Measurements from ENCODE around the gene ANKRD10.

ANKRD10 gene

DNA sequence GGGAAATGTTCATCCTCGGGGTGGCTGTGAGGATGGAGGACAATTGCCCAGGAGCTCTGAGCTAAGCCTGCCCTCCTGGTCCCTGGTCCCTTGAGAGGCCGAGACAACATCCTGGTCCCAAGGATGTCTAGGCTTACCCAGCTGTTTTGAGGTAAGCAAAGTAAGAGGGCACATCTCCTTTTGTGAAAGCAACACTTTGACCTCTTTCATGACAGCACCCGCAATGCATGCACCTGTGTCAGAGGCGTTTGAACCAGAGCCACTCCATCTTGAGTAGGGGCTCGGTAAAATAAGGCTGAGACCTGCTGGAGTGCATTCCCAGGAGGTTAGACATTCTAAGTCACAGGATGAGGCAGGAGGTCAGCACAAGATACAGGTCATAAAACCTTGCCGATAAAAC is 43.1 kb upstream of the ANKRD10 start:
- no peak for TF ChIP-seq FOXM1 (IDR thresholded peaks at IDR 0.05; ENCODE audit: borderline replicate concordance, low read depth)
- no peak for TF ChIP-seq CEBPB (IDR thresholded peaks at IDR 0.05)
- no peak for TF ChIP-seq TAF1 (IDR thresholded peaks at IDR 0.05; ENCODE audit: low read depth)

DNA sequence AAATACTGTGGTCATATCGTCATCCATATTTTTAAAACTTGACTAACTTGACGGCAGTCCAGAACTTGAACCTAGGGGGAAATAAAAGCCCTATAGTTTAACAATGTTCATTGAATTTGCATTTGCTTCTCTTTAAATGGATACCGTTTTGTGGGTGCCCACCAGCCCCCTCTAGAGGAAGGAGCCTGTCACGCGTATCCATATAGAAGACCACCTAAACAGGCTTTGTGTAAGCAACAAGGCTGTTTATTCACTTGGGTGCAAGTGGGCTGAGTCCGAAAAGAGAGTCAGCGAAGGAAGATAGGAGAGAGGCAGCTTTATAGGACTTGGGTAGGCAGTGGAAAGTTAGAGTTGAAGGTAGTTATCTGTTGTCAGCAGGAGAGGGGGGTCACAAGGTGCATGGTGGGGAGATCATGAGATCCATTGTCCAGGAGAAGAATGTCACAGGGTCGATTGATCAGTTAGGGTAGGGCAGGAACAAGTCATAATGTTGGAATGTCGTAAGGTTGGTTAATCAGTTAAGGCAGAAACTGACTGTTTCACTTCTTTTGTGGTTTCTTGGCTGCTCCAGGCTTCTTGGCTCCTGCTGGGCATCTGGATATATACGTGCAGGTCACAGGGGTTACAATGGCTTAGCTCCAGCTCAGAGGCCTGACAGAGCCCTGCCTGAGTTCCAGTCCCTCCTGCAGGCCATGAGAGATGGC is 42.5 kb upstream of the ANKRD10 start:
- TF ChIP-seq TEAD4 (IDR thresholded peaks at IDR 0.05) (peak; percentile 49), ZBTB7A (IDR thresholded peaks at IDR 0.05; ENCODE audit: low read depth) (no peak), CREB1 (IDR thresholded peaks at IDR 0.05; ENCODE audit: low read depth) (no peak), YY1 (IDR thresholded peaks at IDR 0.05; ENCODE audit: low read depth) (no peak), NFIC (IDR thresholded peaks at IDR 0.05) (no peak), CEBPB (IDR thresholded peaks at IDR 0.05) (no peak), RAD21 (IDR thresholded peaks at IDR 0.05; ENCODE audit: low read depth) (no peak), EP300 (IDR thresholded peaks at IDR 0.05; ENCODE audit: borderline replicate concordance) (peak; percentile 69; the same call in 1 of the 2 replicates), EGR1 (IDR thresholded peaks at IDR 0.05) (no peak), FOXM1 (IDR thresholded peaks at IDR 0.05; ENCODE audit: borderline replicate concordance, low read depth) (no peak), TAF1 (IDR thresholded peaks at IDR 0.05; ENCODE audit: low read depth) (no peak), TCF12 (IDR thresholded peaks at IDR 0.05; ENCODE audit: low read depth) (0 out of 2 replicates have a peak, but pooled peaks have one; percentile 28)
- TF ChIP-seq, protein P1, sequence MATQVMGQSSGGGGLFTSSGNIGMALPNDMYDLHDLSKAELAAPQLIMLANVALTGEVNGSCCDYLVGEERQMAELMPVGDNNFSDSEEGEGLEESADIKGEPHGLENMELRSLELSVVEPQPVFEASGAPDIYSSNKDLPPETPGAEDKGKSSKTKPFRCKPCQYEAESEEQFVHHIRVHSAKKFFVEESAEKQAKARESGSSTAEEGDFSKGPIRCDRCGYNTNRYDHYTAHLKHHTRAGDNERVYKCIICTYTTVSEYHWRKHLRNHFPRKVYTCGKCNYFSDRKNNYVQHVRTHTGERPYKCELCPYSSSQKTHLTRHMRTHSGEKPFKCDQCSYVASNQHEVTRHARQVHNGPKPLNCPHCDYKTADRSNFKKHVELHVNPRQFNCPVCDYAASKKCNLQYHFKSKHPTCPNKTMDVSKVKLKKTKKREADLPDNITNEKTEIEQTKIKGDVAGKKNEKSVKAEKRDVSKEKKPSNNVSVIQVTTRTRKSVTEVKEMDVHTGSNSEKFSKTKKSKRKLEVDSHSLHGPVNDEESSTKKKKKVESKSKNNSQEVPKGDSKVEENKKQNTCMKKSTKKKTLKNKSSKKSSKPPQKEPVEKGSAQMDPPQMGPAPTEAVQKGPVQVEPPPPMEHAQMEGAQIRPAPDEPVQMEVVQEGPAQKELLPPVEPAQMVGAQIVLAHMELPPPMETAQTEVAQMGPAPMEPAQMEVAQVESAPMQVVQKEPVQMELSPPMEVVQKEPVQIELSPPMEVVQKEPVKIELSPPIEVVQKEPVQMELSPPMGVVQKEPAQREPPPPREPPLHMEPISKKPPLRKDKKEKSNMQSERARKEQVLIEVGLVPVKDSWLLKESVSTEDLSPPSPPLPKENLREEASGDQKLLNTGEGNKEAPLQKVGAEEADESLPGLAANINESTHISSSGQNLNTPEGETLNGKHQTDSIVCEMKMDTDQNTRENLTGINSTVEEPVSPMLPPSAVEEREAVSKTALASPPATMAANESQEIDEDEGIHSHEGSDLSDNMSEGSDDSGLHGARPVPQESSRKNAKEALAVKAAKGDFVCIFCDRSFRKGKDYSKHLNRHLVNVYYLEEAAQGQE (IDR thresholded peaks at IDR 0.05; ENCODE audit: low read depth) = no peak
- TF ChIP-seq, protein P2, sequence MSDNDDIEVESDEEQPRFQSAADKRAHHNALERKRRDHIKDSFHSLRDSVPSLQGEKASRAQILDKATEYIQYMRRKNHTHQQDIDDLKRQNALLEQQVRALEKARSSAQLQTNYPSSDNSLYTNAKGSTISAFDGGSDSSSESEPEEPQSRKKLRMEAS (IDR thresholded peaks at IDR 0.05) = no peak
- TF ChIP-seq, protein P3, sequence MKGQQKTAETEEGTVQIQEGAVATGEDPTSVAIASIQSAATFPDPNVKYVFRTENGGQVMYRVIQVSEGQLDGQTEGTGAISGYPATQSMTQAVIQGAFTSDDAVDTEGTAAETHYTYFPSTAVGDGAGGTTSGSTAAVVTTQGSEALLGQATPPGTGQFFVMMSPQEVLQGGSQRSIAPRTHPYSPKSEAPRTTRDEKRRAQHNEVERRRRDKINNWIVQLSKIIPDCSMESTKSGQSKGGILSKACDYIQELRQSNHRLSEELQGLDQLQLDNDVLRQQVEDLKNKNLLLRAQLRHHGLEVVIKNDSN (IDR thresholded peaks at IDR 0.05) = peak; percentile 31; the same call in 1 of the 2 replicates

DNA sequence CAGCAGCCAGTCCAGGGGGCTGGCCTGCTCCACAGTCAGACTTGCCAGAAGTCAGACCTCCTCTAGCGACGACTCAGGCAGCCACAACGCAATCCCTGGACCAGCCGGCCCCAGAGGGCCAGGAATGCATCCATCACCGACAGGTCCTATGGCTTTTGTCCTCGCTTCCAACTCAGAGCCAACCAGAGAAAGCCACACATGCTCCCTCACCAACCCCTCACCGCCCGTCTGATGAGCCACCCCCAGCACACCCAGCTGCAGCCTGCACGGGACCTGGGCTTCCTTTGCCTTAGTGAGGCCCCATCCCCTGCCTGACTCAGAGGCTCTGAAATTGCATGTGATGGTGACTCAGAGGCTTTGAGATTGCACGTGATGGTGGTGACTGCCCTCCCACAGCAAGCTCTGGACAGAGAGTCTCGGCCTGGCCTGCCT is 40.2 kb upstream of the ANKRD10 start:
- TF ChIP-seq, protein P3 (IDR thresholded peaks at IDR 0.05) = peak; percentile 48

DNA sequence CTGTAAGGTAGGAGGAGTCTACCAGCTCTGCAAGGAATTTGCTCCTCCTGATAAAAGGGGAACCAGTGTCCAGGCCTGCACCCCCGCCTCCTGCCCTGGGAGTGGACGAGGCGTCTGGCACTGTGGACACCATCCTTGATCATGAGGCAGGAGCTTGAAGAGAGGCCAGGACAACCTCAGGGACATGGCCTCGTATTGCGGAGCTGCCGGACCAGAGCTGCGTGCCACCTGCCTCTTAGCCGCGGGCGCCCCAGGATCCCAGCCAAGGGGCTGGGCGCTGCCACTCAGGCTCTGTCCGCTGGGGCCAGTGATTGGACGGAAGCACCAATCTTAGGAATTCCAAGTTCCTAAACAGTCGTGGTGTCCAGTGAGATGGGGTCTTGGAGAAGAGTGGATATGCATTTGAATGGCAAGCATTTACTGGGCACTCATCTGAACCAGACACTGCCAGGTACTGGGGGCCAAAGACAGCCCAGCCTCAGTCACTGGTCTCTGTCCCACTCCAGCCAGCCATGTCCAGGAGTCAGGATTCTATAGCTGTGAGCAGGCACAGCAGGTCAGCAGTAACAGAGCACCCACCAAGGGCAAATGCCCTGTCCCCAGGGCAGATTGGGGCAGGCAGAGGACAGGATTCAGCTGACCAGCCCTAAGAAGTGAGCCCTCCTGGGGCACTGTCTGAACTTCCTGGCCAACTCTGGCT is 39.1 kb upstream of the ANKRD10 start:
- TF ChIP-seq ZBTB7A (IDR thresholded peaks at IDR 0.05; ENCODE audit: low read depth) (no peak), FOXM1 (IDR thresholded peaks at IDR 0.05; ENCODE audit: borderline replicate concordance, low read depth) (no peak), EGR1 (IDR thresholded peaks at IDR 0.05) (no peak), NFIC (IDR thresholded peaks at IDR 0.05) (no peak), CREB1 (IDR thresholded peaks at IDR 0.05; ENCODE audit: low read depth) (no peak), YY1 (IDR thresholded peaks at IDR 0.05; ENCODE audit: low read depth) (no peak), RAD21 (IDR thresholded peaks at IDR 0.05; ENCODE audit: low read depth) (no peak), TCF12 (IDR thresholded peaks at IDR 0.05; ENCODE audit: low read depth) (no peak), TEAD4 (IDR thresholded peaks at IDR 0.05) (no peak), EP300 (IDR thresholded peaks at IDR 0.05; ENCODE audit: borderline replicate concordance) (no peak), CEBPB (IDR thresholded peaks at IDR 0.05) (no peak)
- TF ChIP-seq, protein P3 (IDR thresholded peaks at IDR 0.05) = no peak
- TF ChIP-seq, protein P1 (IDR thresholded peaks at IDR 0.05; ENCODE audit: low read depth) = no peak

DNA sequence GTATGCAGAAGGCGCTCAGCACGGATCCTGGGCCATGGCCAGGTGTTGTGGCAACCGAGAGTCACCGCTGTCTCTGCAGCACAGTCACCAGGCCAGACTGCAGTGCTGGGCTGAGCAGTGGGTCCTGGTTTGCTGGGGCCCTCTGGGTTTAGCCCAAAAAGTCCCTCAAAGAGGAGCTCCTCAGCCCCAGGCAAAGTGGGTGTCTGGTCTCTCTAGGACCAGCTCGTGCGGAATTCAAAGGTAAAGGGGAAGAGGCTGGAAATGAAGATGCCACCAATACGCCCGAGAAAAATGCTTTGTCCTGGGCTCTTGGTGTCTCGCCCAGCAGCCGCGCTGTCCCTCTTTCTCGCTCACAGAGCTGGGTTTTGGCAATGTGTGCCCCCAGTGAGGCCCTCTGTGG is 38.5 kb upstream of the ANKRD10 start:
- no peak for TF ChIP-seq EGR1 (IDR thresholded peaks at IDR 0.05)
- no peak for TF ChIP-seq TEAD4 (IDR thresholded peaks at IDR 0.05)
- TF ChIP-seq, protein P2 (IDR thresholded peaks at IDR 0.05) = no peak
- no peak for TF ChIP-seq NFIC (IDR thresholded peaks at IDR 0.05)
- TF ChIP-seq CEBPB (IDR thresholded peaks at IDR 0.05) = no peak
- TF ChIP-seq FOXM1 (IDR thresholded peaks at IDR 0.05; ENCODE audit: borderline replicate concordance, low read depth) = no peak
- TF ChIP-seq TCF12 (IDR thresholded peaks at IDR 0.05; ENCODE audit: low read depth) = no peak
- no peak for TF ChIP-seq CREB1 (IDR thresholded peaks at IDR 0.05; ENCODE audit: low read depth)
- TF ChIP-seq, protein P1 (IDR thresholded peaks at IDR 0.05; ENCODE audit: low read depth) = no peak
- TF ChIP-seq YY1 (IDR thresholded peaks at IDR 0.05; ENCODE audit: low read depth) = no peak
- no peak for TF ChIP-seq ZBTB7A (IDR thresholded peaks at IDR 0.05; ENCODE audit: low read depth)
- no peak for TF ChIP-seq TAF1 (IDR thresholded peaks at IDR 0.05; ENCODE audit: low read depth)
- TF ChIP-seq RAD21 (IDR thresholded peaks at IDR 0.05; ENCODE audit: low read depth) = no peak
